WTC11 (cell line): Measurements from ENCODE around the gene FUT6.

Source experiments
- ATF3 ChIP-seq: sonication (generic); formaldehyde crosslinking; conservative IDR thresholded peaks from 2 replicates; pipeline ENCODE4 v1.8.1; 2022; ENCODE audit warnings: mild to moderate bottlenecking, missing genetic modification reagents
- CTCF ChIP-seq: fragments of 200-600 bp; IDR thresholded peaks from 2 replicates; pipeline ENCODE4 v1.8.0; 2022; ENCODE audit warnings: antibody characterized with exemption
- ESRRA ChIP-seq: sonication (generic); formaldehyde crosslinking; IDR thresholded peaks from 2 replicates; pipeline ENCODE4 v1.8.1; 2022; ENCODE audit warnings: mild to moderate bottlenecking, missing genetic modification reagents, borderline replicate concordance
- NFE2L1 ChIP-seq: sonication (generic); formaldehyde crosslinking; IDR thresholded peaks from 2 replicates; pipeline ENCODE4 v1.8.1; 2023; ENCODE audit warnings: missing genetic modification reagents
- TP53 ChIP-seq: sonication (generic); formaldehyde crosslinking; IDR thresholded peaks from 2 replicates; pipeline ENCODE4 v1.8.1; 2023; ENCODE audit warnings: mild to moderate bottlenecking, missing genetic modification reagents
- USF2 ChIP-seq: sonication (generic); formaldehyde crosslinking; IDR thresholded peaks from 2 replicates; pipeline ENCODE4 v1.8.1; 2023; ENCODE audit warnings: mild to moderate bottlenecking, missing genetic modification reagents, moderate library complexity

- TF ChIP-seq CTCF (no peak), ESRRA (CRISPR knock-in tag) (no peak), ATF3 (CRISPR knock-in tag) (no peak), TP53 (no peak), USF2 (CRISPR knock-in tag) (no peak), NFE2L1 (no peak)
These were observed 36.1 kb downstream of the FUT6 start for GRCh38 chr19:5803441-5803751.
